GOT3 (cell line): ENCODE measurements around the gene VPS54.

Experiments used
- DNase-seq: peaks from one replicate; lab custom pipeline; 2025; ENCODE audit warnings: mixed read lengths; lab: John Stamatoyannopoulos, UW

VPS54 gene

GRCh38 chr2:63914311-63914710 is 104.9 kb downstream of the VPS54 start:
- no peak for DNase-seq

- no peak for DNase-seq
Measured at GRCh38 chr2:63903003-63903402, 116.2 kb downstream of the VPS54 start.

- no peak for DNase-seq
Measured at GRCh38 chr2:63902149-63902548, 117.1 kb downstream of the VPS54 start.

- no peak for DNase-seq
Measured at GRCh38 chr2:63899639-63900038, 119.6 kb downstream of the VPS54 start.

- no peak for DNase-seq
Measured at GRCh38 chr2:63898839-63899238, 120.4 kb downstream of the VPS54 start.

GRCh38 chr2:63894167-63894566 is 125.1 kb downstream of the VPS54 start:
- DNase-seq = no peak

- DNase-seq = no peak
Measured at GRCh38 chr2:63893163-63893562, 126.1 kb downstream of the VPS54 start.

- no peak for DNase-seq
Measured at GRCh38 chr2:63891488-63892030, 127.7 kb downstream of the VPS54 start.

GRCh38 chr2:63890678-63891077 is 128.6 kb downstream of the VPS54 start:
- no peak for DNase-seq

GRCh38 chr2:63888490-63889402 is 130.5 kb downstream of the VPS54 start:
- DNase-seq = no peak

GRCh38 chr2:63888053-63888452 is 131.2 kb downstream of the VPS54 start:
- no peak for DNase-seq

GRCh38 chr2:63886445-63886844 is 132.8 kb downstream of the VPS54 start:
- DNase-seq = no peak

GRCh38 chr2:63882395-63883105 is 136.7 kb downstream of the VPS54 start:
- DNase-seq = no peak

- DNase-seq = no peak
Measured at GRCh38 chr2:63881205-63881604, 138.0 kb downstream of the VPS54 start.

- DNase-seq = no peak
Measured at GRCh38 chr2:63880625-63881024, 138.6 kb downstream of the VPS54 start.

GRCh38 chr2:63879876-63880433 is 139.3 kb downstream of the VPS54 start:
- no peak for DNase-seq

GRCh38 chr2:63878486-63878885 is 140.7 kb downstream of the VPS54 start:
- no peak for DNase-seq

GRCh38 chr2:63876311-63876710 is 142.9 kb downstream of the VPS54 start:
- no peak for DNase-seq

GRCh38 chr2:63875559-63876245 is 143.5 kb downstream of the VPS54 start:
- no peak for DNase-seq

- DNase-seq = no peak
Measured at GRCh38 chr2:63875131-63875527, 144.1 kb downstream of the VPS54 start.

- no peak for DNase-seq
Measured at GRCh38 chr2:63874204-63875130, 144.8 kb downstream of the VPS54 start.
